Activated CD4-positive, alpha-beta T cell treated with anti-CD3 and anti-CD28 coated beads, Interleukin-2, amount 10 ng/mL, durations not matched to agents 24 days and 14 days (primary cell): ENCODE results near the gene TINAG. TPM values are rescaled to one million over a fixed set of nuclear protein-coding genes. Genes with fewer than 3 reads are reported as not detected.

Experiments used
- DNase-seq: peaks from one replicate; pipeline ENCODE4 v3.0.0; 2022
- H3K27ac Mint-ChIP-seq: one replicate; pipeline ENCODE4 v1.8.0; 2022; ENCODE audit warnings: mild to moderate bottlenecking, mixed read lengths
- H3K27me3 Mint-ChIP-seq: one replicate; pipeline ENCODE4 v1.8.0; 2022; ENCODE audit warnings: mixed read lengths
- H3K36me3 Mint-ChIP-seq: one replicate; pipeline ENCODE4 v1.8.0; 2022; ENCODE audit warnings: low read depth, mild to moderate bottlenecking, mixed read lengths
- H3K4me1 Mint-ChIP-seq: one replicate; pipeline ENCODE4 v1.8.0; 2021; ENCODE audit warnings: mixed read lengths
- H3K4me3 Mint-ChIP-seq: one replicate; pipeline ENCODE4 v1.8.0; 2022; ENCODE audit warnings: mild to moderate bottlenecking, moderate library complexity, mixed read lengths
- H3K9me3 Mint-ChIP-seq: one replicate; pipeline ENCODE4 v1.8.0; 2021; ENCODE audit warnings: mixed read lengths
- intact Hi-C: fragments of 100-400 bp; cut with micrococcal nuclease; formaldehyde crosslinking; loops from one replicate; pipeline ENCODE4 v1.15.1; 2023
- total RNA-seq: library from RNA; stranded (reverse); gene quantifications from 2 replicates; pipeline ENCODE4 v1.2.3, GENCODE V29; 2022

The TINAG gene, protein sequence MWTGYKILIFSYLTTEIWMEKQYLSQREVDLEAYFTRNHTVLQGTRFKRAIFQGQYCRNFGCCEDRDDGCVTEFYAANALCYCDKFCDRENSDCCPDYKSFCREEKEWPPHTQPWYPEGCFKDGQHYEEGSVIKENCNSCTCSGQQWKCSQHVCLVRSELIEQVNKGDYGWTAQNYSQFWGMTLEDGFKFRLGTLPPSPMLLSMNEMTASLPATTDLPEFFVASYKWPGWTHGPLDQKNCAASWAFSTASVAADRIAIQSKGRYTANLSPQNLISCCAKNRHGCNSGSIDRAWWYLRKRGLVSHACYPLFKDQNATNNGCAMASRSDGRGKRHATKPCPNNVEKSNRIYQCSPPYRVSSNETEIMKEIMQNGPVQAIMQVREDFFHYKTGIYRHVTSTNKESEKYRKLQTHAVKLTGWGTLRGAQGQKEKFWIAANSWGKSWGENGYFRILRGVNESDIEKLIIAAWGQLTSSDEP
- not detected in 2 replicates for total RNA-seq

DNA sequence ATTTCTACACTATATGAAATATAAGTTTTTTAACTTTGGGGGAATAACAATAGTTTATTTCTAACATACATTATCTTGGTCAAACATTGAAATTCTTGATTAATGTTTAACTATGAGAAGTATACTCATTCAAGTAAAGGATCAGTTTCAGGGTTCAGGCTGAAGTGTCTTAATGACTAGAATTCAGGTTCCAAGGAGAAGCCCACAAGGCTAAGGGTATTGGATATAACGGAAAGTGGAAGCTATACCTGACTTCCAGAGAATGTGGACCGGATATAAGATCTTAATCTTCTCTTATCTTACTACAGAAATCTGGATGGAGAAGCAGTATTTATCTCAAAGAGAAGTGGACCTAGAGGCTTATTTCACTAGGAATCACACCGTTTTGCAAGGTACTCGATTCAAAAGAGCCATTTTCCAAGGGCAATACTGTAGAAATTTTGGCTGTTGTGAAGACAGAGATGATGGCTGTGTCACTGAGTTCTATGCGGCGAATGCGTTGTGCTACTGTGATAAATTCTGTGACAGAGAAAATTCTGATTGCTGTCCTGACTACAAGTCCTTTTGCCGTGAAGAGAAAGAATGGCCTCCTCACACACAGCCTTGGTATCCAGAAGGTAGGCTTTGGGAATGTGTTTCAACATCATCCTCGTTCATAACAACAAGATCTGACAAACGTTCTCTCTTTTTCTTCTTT lies at the start of gene TINAG:
TSS of gene TINAG (plus strand) at position 153 of the 697 bp plus-strand sequence. CDS start at position 263, 110 bp downstream.
- Mint-ChIP-seq H3K36me3 (no peaks in the 10 kb centered on the region), H3K9me3 (no peaks in the 10 kb centered on the region), H3K27ac (peak within 1 kb of the TSS; percentile 6)

GRCh38 chr6:54260025-54260424 lies 48.2 kb upstream of the TINAG start:
- Mint-ChIP-seq H3K4me1 (no peaks in the 10 kb centered on the region), H3K4me3 (no peak overlapping the region), H3K9me3 (no peaks in the 10 kb centered on the region), H3K27me3 (no peaks in the 10 kb centered on the region), H3K27ac (no peak overlapping the region), H3K36me3 (no peaks in the 10 kb centered on the region)
- no peak for DNase-seq
- intact Hi-C loops, result no loop called here

More for the DNA sequence above, at the start of gene TINAG:
- Mint-ChIP-seq H3K4me3 (no peak within 1 kb of the TSS), H3K4me1 (no peaks in the 10 kb centered on the region), H3K27me3 (no peaks in the 10 kb centered on the region)
- no peak for DNase-seq
- intact Hi-C loops, result no loop called here

DNA sequence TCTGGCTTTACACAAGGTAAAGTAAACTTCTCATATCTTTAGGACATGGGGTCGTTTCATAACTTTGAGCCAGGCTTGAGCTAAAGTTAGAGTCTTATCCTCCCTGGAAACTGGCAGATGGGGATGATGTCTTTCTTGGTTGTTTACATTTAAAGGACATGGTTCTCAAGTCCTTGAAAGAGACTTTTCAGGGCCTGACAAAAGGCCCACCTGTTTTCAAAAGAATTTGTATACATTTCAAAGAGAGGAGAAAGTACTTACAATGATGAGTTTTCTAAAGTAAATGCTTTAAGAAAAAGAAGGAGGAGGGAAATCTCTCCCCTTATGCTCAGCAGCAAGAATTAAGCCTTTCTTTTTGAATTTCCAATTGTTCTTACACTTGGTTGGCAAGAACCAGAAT lies 45.7 kb upstream of the TINAG start:
- DNase-seq, result no peak
- Mint-ChIP-seq H3K27me3 (no peaks in the 10 kb centered on the region), H3K4me1 (no peaks in the 10 kb centered on the region), H3K4me3 (no peak overlapping the region), H3K27ac (no peak overlapping the region), H3K36me3 (no peaks in the 10 kb centered on the region), H3K9me3 (no peaks in the 10 kb centered on the region)
- intact Hi-C loops, result no loop called here

- Mint-ChIP-seq H3K27ac (no peak overlapping the region), H3K4me1 (no peaks in the 10 kb centered on the region), H3K4me3 (no peak overlapping the region), H3K36me3 (no peaks in the 10 kb centered on the region), H3K9me3 (no peaks in the 10 kb centered on the region), H3K27me3 (no peaks in the 10 kb centered on the region)
- intact Hi-C loops, result no loop called here
- DNase-seq, result no peak
Observed at GRCh38 chr6:54262971-54263370, 45.3 kb upstream of the TINAG start.

- no peaks in the 10 kb centered on the region for H3K27me3 Mint-ChIP-seq
- H3K27ac Mint-ChIP-seq, result no peak overlapping the region
- intact Hi-C loops, result no loop called here
- H3K4me1 Mint-ChIP-seq, result no peaks in the 10 kb centered on the region
- no peaks in the 10 kb centered on the region for H3K36me3 Mint-ChIP-seq
- no peak overlapping the region for H3K4me3 Mint-ChIP-seq
- DNase-seq, result no peak
- no peaks in the 10 kb centered on the region for H3K9me3 Mint-ChIP-seq
Observed at GRCh38 chr6:54264581-54265272, 43.5 kb upstream of the TINAG start.

DNA sequence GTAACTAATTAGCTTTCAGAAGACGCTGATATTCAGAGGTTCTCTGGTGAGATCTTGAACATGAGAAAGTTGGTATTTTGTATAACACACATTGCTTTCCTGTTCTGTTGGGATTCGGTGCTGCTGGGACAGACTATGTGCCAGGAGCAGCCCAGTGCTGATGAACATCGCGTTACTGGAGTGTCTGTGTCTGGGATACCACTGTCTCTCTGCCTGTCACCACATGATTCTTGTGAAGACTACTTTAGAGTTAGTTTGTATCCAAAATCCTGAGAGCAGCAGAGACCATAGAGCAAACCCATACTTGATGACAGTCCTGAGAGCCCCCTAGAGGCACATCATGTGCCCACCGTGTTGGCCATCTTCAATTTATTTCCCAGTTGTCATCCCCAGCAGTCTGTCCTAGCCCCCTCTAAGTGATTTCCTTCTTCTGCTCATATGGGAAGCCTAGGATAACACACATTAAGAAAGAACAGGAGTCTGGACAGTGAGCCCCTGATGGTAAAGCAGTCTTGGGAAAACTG lies 41.8 kb upstream of the TINAG start:
- no peaks in the 10 kb centered on the region for H3K4me1 Mint-ChIP-seq
- H3K9me3 Mint-ChIP-seq, result no peaks in the 10 kb centered on the region
- intact Hi-C loops, result no loop called here
- H3K27ac Mint-ChIP-seq, result no peak overlapping the region
- no peaks in the 10 kb centered on the region for H3K27me3 Mint-ChIP-seq
- H3K4me3 Mint-ChIP-seq, result no peak overlapping the region
- H3K36me3 Mint-ChIP-seq, result no peaks in the 10 kb centered on the region
- no peak for DNase-seq

GRCh38 chr6:54267798-54268197 lies 40.4 kb upstream of the TINAG start:
- intact Hi-C loops, result no loop called here
- H3K9me3 Mint-ChIP-seq, result no peaks in the 10 kb centered on the region
- H3K27ac Mint-ChIP-seq, result no peak overlapping the region
- H3K36me3 Mint-ChIP-seq, result no peaks in the 10 kb centered on the region
- no peaks in the 10 kb centered on the region for H3K4me1 Mint-ChIP-seq
- H3K27me3 Mint-ChIP-seq, result no peaks in the 10 kb centered on the region
- no peak for DNase-seq
- H3K4me3 Mint-ChIP-seq, result no peak overlapping the region

- Mint-ChIP-seq H3K4me1 (no peaks in the 10 kb centered on the region), H3K36me3 (no peaks in the 10 kb centered on the region), H3K9me3 (no peaks in the 10 kb centered on the region), H3K27me3 (no peaks in the 10 kb centered on the region), H3K4me3 (no peak overlapping the region), H3K27ac (no peak overlapping the region)
- DNase-seq, result no peak
- intact Hi-C loops, result no loop called here
Observed at GRCh38 chr6:54273214-54273820, 34.9 kb upstream of the TINAG start.

DNA sequence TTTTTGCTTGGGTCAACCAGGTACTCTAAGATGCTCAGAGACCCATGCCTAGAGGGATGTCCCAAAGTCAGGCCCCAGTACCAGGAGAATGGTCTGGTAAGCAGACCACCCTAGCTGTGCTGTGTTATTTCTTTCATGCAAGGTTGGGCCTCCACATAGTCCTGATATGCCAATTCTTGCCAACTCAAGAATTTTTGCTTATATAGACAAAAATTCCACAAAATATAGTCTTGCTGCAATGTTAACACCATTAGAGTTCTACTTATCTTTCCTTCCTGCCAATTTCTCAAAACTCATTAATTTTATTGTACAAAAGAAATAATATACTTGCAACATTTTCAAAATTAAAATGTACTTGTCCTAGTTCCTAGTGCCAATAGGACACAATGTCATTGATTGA lies 33.9 kb upstream of the TINAG start:
- Mint-ChIP-seq H3K4me1 (no peaks in the 10 kb centered on the region), H3K27me3 (no peaks in the 10 kb centered on the region), H3K4me3 (no peak overlapping the region), H3K36me3 (no peaks in the 10 kb centered on the region), H3K27ac (no peak overlapping the region), H3K9me3 (no peaks in the 10 kb centered on the region)
- intact Hi-C loops, result no loop called here
- DNase-seq, result no peak

- Mint-ChIP-seq H3K4me1 (no peaks in the 10 kb centered on the region), H3K27me3 (no peaks in the 10 kb centered on the region), H3K36me3 (no peaks in the 10 kb centered on the region), H3K27ac (no peak overlapping the region), H3K4me3 (no peak overlapping the region), H3K9me3 (no peaks in the 10 kb centered on the region)
- DNase-seq, result no peak
- intact Hi-C loops, result no loop called here
Observed at GRCh38 chr6:54282186-54282585, 26.1 kb upstream of the TINAG start.

GRCh38 chr6:54284161-54284860 lies 23.9 kb upstream of the TINAG start:
- no peaks in the 10 kb centered on the region for H3K36me3 Mint-ChIP-seq
- no peaks in the 10 kb centered on the region for H3K4me1 Mint-ChIP-seq
- H3K9me3 Mint-ChIP-seq, result no peaks in the 10 kb centered on the region
- DNase-seq, result no peak
- H3K27ac Mint-ChIP-seq, result no peak overlapping the region
- H3K4me3 Mint-ChIP-seq, result no peak overlapping the region
- intact Hi-C loops, result no loop called here
- no peaks in the 10 kb centered on the region for H3K27me3 Mint-ChIP-seq

DNA sequence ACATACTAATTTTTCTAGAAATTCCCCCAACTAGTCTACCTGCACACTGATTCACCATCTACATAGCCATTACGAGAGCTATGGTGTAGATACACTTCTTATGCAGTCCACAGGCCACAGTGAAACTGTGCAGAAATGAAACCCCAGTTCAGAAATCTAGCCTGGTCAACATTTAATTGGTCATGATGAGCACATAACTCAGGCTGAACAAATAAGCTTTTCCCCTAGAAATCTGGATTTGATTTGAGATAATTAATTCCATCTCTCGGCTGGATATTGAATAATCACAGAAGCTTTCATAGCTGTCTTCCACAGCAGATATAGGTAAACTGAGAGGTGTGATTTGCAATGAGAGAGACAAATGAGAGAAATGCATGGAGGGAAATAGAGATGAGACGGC lies 22.6 kb upstream of the TINAG start:
- Mint-ChIP-seq H3K27ac (no peak overlapping the region), H3K4me3 (no peak overlapping the region), H3K36me3 (no peaks in the 10 kb centered on the region), H3K9me3 (no peaks in the 10 kb centered on the region), H3K27me3 (no peaks in the 10 kb centered on the region), H3K4me1 (no peaks in the 10 kb centered on the region)
- intact Hi-C loops, result no loop called here
- DNase-seq, result no peak

- no peaks in the 10 kb centered on the region for H3K36me3 Mint-ChIP-seq
- peaks cover 3% of the 10 kb centered on the region for H3K4me1 Mint-ChIP-seq
- no peak for DNase-seq
- no peak overlapping the region for H3K27ac Mint-ChIP-seq
- no peak overlapping the region for H3K4me3 Mint-ChIP-seq
- intact Hi-C loops, result no loop called here
- no peaks in the 10 kb centered on the region for H3K27me3 Mint-ChIP-seq
- H3K9me3 Mint-ChIP-seq, result no peaks in the 10 kb centered on the region
Observed at GRCh38 chr6:54286141-54286540, 22.1 kb upstream of the TINAG start.
